Progenitor cell of endocrine pancreas (in vitro differentiated cells): ENCODE measurements around the gene G6PC3. TPM values are rescaled to one million over a fixed set of nuclear protein-coding genes. Genes with fewer than 3 reads are reported as not detected.
A peak's percentile ranks its signal among the peaks of the same experiment; 100 is the strongest.

Source experiments
- DNase-seq: peaks from one replicate; pipeline ENCODE4 v3.0.0; 2021; ENCODE audit warnings: low spot score; ENCODE audit not compliant: unreplicated experiment
- H3K27ac Mint-ChIP-seq: 2 replicates; pipeline ENCODE4 v1.8.0; 2021; ENCODE audit warnings: mild to moderate bottlenecking, moderate library complexity, mixed read lengths
- H3K27me3 Mint-ChIP-seq: 2 replicates; pipeline ENCODE4 v1.8.0; 2021; ENCODE audit warnings: mixed read lengths
- H3K36me3 Mint-ChIP-seq: 2 replicates; pipeline ENCODE4 v1.8.0; 2022; ENCODE audit warnings: mixed read lengths; ENCODE audit not compliant: insufficient read depth
- H3K4me1 Mint-ChIP-seq: 2 replicates; pipeline ENCODE4 v1.8.0; 2021; ENCODE audit warnings: low read depth, mixed read lengths
- H3K4me3 Mint-ChIP-seq: 2 replicates; pipeline ENCODE4 v1.8.0; 2021; ENCODE audit warnings: low read depth, mild to moderate bottlenecking, moderate library complexity, mixed read lengths
- H3K9me3 Mint-ChIP-seq: 2 replicates; pipeline ENCODE4 v1.8.0; 2021; ENCODE audit warnings: low read depth, mixed read lengths
- CTCF ChIP-seq: fragments of 200-600 bp; sonication (generic); IDR thresholded peaks from one replicate; pipeline ENCODE4 v1.5.0; 2021; ENCODE audit warnings: antibody characterized with exemption, mild to moderate bottlenecking; ENCODE audit not compliant: unreplicated experiment
- total RNA-seq: library from RNA; stranded (reverse); gene quantifications from 2 replicates; pipeline ENCODE4 v1.2.1, GENCODE V29; 2021

Gene G6PC3
- total RNA-seq, 1 donor from 2014 or later = 58.7 TPM

- Mint-ChIP-seq H3K36me3 (peaks cover 2% of the 10 kb centered on the region), H3K27ac (peak overlapping the region; percentile 98), H3K9me3 (no peaks in the 10 kb centered on the region), H3K27me3 (no peaks in the 10 kb centered on the region), H3K4me3 (peak overlapping the region; percentile 14), H3K4me1 (peaks cover 31% of the 10 kb centered on the region)
- no peak for TF ChIP-seq CTCF
- no peak for DNase-seq
These were observed 3.0 kb upstream of the G6PC3 start for GRCh38 chr17:44067545-44067940.

- Mint-ChIP-seq H3K27ac (peak overlapping the region; percentile 96), H3K27me3 (no peaks in the 10 kb centered on the region), H3K4me1 (peaks cover 28% of the 10 kb centered on the region), H3K9me3 (no peaks in the 10 kb centered on the region), H3K4me3 (peak overlapping the region; percentile 87), H3K36me3 (no peaks in the 10 kb centered on the region)
- no peak for DNase-seq
- TF ChIP-seq CTCF = no peak
These were observed 521 bp upstream of the G6PC3 start for GRCh38 chr17:44069974-44070454.

GRCh38 chr17:44071198-44071520 is 624 bp downstream of the G6PC3 start:
- peaks cover 1% of the 10 kb centered on the region for H3K36me3 Mint-ChIP-seq
- TF ChIP-seq CTCF = no peak
- H3K4me3 Mint-ChIP-seq = peak overlapping the region; percentile 87
- no peaks in the 10 kb centered on the region for H3K27me3 Mint-ChIP-seq
- peak overlapping the region; percentile 96 for H3K27ac Mint-ChIP-seq
- DNase-seq = no peak
- peaks cover 22% of the 10 kb centered on the region for H3K4me1 Mint-ChIP-seq
- H3K9me3 Mint-ChIP-seq = no peaks in the 10 kb centered on the region

- Mint-ChIP-seq H3K27ac (peak overlapping the region; percentile 93), H3K9me3 (no peaks in the 10 kb centered on the region), H3K27me3 (no peaks in the 10 kb centered on the region), H3K4me1 (peaks cover 22% of the 10 kb centered on the region), H3K4me3 (peak overlapping the region; percentile 87), H3K36me3 (peaks cover 4% of the 10 kb centered on the region)
- no peak for DNase-seq
- no peak for TF ChIP-seq CTCF
These were observed 1.2 kb downstream of the G6PC3 start for GRCh38 chr17:44071772-44072171.

GRCh38 chr17:44074231-44074910 is 3.8 kb downstream of the G6PC3 start:
- no peak for TF ChIP-seq CTCF
- no peak overlapping the region for H3K27ac Mint-ChIP-seq
- peaks cover 18% of the 10 kb centered on the region for H3K4me1 Mint-ChIP-seq
- H3K9me3 Mint-ChIP-seq = no peaks in the 10 kb centered on the region
- H3K36me3 Mint-ChIP-seq = peaks cover 6% of the 10 kb centered on the region
- DNase-seq = no peak
- no peak overlapping the region for H3K4me3 Mint-ChIP-seq
- no peaks in the 10 kb centered on the region for H3K27me3 Mint-ChIP-seq
